Endothelial cell (in vitro differentiated cells): ENCODE measurements around the gene RASA3. TPM values are rescaled to one million over a fixed set of nuclear protein-coding genes. Genes with fewer than 3 reads are reported as not detected.
A peak's percentile ranks its signal among the peaks of the same experiment; 100 is the strongest.

Experiments used
- DNase-seq: peaks from one replicate; pipeline ENCODE4 v3.0.0; 2021; ENCODE audit warnings: low spot score
- H3K27ac Mint-ChIP-seq: one replicate; pipeline ENCODE4 v1.8.0; 2021; ENCODE audit warnings: mixed read lengths, inconsistent platforms; ENCODE audit not compliant: unreplicated experiment
- H3K27me3 Mint-ChIP-seq: one replicate; pipeline ENCODE4 v1.8.0; 2021; ENCODE audit warnings: mild to moderate bottlenecking, moderate library complexity, mixed read lengths, inconsistent platforms; ENCODE audit not compliant: unreplicated experiment
- H3K36me3 Mint-ChIP-seq: one replicate; pipeline ENCODE4 v1.8.0; 2021; ENCODE audit warnings: mild to moderate bottlenecking, low read depth, mixed read lengths, inconsistent platforms; ENCODE audit not compliant: unreplicated experiment
- H3K4me1 Mint-ChIP-seq: one replicate; pipeline ENCODE4 v1.8.0; 2021; ENCODE audit warnings: mild to moderate bottlenecking, mixed read lengths, inconsistent platforms; ENCODE audit not compliant: unreplicated experiment
- H3K4me3 Mint-ChIP-seq: one replicate; pipeline ENCODE4 v1.8.0; 2021; ENCODE audit warnings: mild to moderate bottlenecking, mixed read lengths, inconsistent platforms; ENCODE audit not compliant: unreplicated experiment
- H3K9me3 Mint-ChIP-seq: one replicate; pipeline ENCODE4 v1.8.0; 2021; ENCODE audit warnings: mixed read lengths, inconsistent platforms; ENCODE audit not compliant: unreplicated experiment
- CTCF ChIP-seq: fragments of 200-600 bp; sonication (generic); IDR thresholded peaks from one replicate; pipeline ENCODE4 v1.5.0; 2021; ENCODE audit warnings: antibody characterized with exemption; ENCODE audit not compliant: unreplicated experiment
- total RNA-seq: library from RNA; stranded (reverse); fragmentation: NEBNext Ultra II Directional; extraction: Animal tissue kit (Norgen Biotek cat#: 25700); gene quantifications from one replicate; pipeline ENCODE4 v1.2.1, GENCODE V29; 2021; ENCODE audit not compliant: unreplicated experiment

RASA3 gene
- total RNA-seq, 1 donor from 2014 or later, result 34.0 TPM

GRCh38 chr13:114107686-114108081 is 24.7 kb downstream of the RASA3 start:
- peaks cover 63% of the 10 kb centered on the region for H3K4me1 Mint-ChIP-seq
- peaks cover 18% of the 10 kb centered on the region for H3K27me3 Mint-ChIP-seq
- no peaks in the 10 kb centered on the region for H3K9me3 Mint-ChIP-seq
- H3K27ac Mint-ChIP-seq, result no peak overlapping the region
- no peak for DNase-seq
- no peak for TF ChIP-seq CTCF
- H3K36me3 Mint-ChIP-seq, result peaks cover 14% of the 10 kb centered on the region
- H3K4me3 Mint-ChIP-seq, result no peak overlapping the region

- H3K9me3 Mint-ChIP-seq, result no peaks in the 10 kb centered on the region
- no peak for TF ChIP-seq CTCF
- peaks cover 57% of the 10 kb centered on the region for H3K4me1 Mint-ChIP-seq
- no peak overlapping the region for H3K4me3 Mint-ChIP-seq
- H3K36me3 Mint-ChIP-seq, result peaks cover 14% of the 10 kb centered on the region
- DNase-seq, result no peak
- H3K27me3 Mint-ChIP-seq, result peaks cover 18% of the 10 kb centered on the region
- H3K27ac Mint-ChIP-seq, result peak overlapping the region; percentile 64
Measured at GRCh38 chr13:114106991-114107685, 25.3 kb downstream of the RASA3 start.

GRCh38 chr13:114106526-114106925 is 25.9 kb downstream of the RASA3 start:
- Mint-ChIP-seq H3K27me3 (peaks cover 13% of the 10 kb centered on the region), H3K4me3 (no peak overlapping the region), H3K27ac (peak overlapping the region; percentile 64), H3K9me3 (no peaks in the 10 kb centered on the region), H3K36me3 (peaks cover 14% of the 10 kb centered on the region), H3K4me1 (peaks cover 51% of the 10 kb centered on the region)
- DNase-seq, result no peak
- no peak for TF ChIP-seq CTCF

- Mint-ChIP-seq H3K27me3 (peaks cover 13% of the 10 kb centered on the region), H3K4me3 (peak overlapping the region; percentile 57), H3K27ac (peak overlapping the region; percentile 87), H3K9me3 (no peaks in the 10 kb centered on the region), H3K4me1 (peaks cover 49% of the 10 kb centered on the region), H3K36me3 (peaks cover 14% of the 10 kb centered on the region)
- no peak for DNase-seq
- no peak for TF ChIP-seq CTCF
Measured at GRCh38 chr13:114105521-114106225, 26.8 kb downstream of the RASA3 start.
